Measurements from ENCODE around the gene CCNY. TPM values are rescaled to one million over a fixed set of nuclear protein-coding genes. Genes with fewer than 3 reads are reported as not detected.
A peak's percentile ranks its signal among the peaks of the same experiment; 100 is the strongest.
"Not testable (repeated sequence)": the region's sequence is repeated elsewhere in the genome, so short reads cannot be mapped to it uniquely, and the experiment has no call there.

Gene CCNY
- total RNA-seq, 1 experiment from 2014 or later: 22.6 TPM

GRCh38 chr10:35391153-35391953 lies 55.0 kb downstream of the CCNY start:
- in situ Hi-C loops (cut with HindIII; ENCODE audit: low pct_unique_long_range_greater_than_20kb, low sequenced_read_pairs): no loop called here

GRCh38 chr10:35391954-35392262 lies 55.6 kb downstream of the CCNY start:
- DNase-seq (ENCODE audit: low read depth, low spot score): no peak
- in situ Hi-C loops (cut with HindIII; ENCODE audit: low pct_unique_long_range_greater_than_20kb, low sequenced_read_pairs): no loop called here

More at GRCh38 chr10:35391153-35391953, 55.0 kb downstream of the CCNY start:
- DNase-seq (ENCODE audit: low read depth, low spot score): no peak

- in situ Hi-C loops (cut with HindIII; ENCODE audit: low pct_unique_long_range_greater_than_20kb, low sequenced_read_pairs): no loop called here
- DNase-seq (ENCODE audit: low read depth, low spot score): no peak
Observed at GRCh38 chr10:35392482-35393228, 56.3 kb downstream of the CCNY start.

- DNase-seq (ENCODE audit: low read depth, low spot score): no peak
- in situ Hi-C loops (cut with HindIII; ENCODE audit: low pct_unique_long_range_greater_than_20kb, low sequenced_read_pairs): no loop called here
Observed at GRCh38 chr10:35394411-35394851, 58.1 kb downstream of the CCNY start.

- DNase-seq (ENCODE audit: low read depth, low spot score): no peak
- in situ Hi-C loops (cut with HindIII; ENCODE audit: low pct_unique_long_range_greater_than_20kb, low sequenced_read_pairs): no loop called here
Observed at GRCh38 chr10:35394934-35395333, 58.6 kb downstream of the CCNY start.

GRCh38 chr10:35396560-35397434 lies 60.5 kb downstream of the CCNY start:
- in situ Hi-C loops (cut with HindIII; ENCODE audit: low pct_unique_long_range_greater_than_20kb, low sequenced_read_pairs): no loop called here
- no peak for DNase-seq (ENCODE audit: low read depth, low spot score)

GRCh38 chr10:35397953-35398352 lies 61.6 kb downstream of the CCNY start:
- DNase-seq (ENCODE audit: low read depth, low spot score): no peak
- in situ Hi-C loops (cut with HindIII; ENCODE audit: low pct_unique_long_range_greater_than_20kb, low sequenced_read_pairs): no loop called here

- in situ Hi-C loops (cut with HindIII; ENCODE audit: low pct_unique_long_range_greater_than_20kb, low sequenced_read_pairs): no loop called here
Observed at GRCh38 chr10:35398355-35398754, 62.0 kb downstream of the CCNY start.

GRCh38 chr10:35398908-35399307 lies 62.6 kb downstream of the CCNY start:
- no peak for DNase-seq (ENCODE audit: low read depth, low spot score)
- in situ Hi-C loops (cut with HindIII; ENCODE audit: low pct_unique_long_range_greater_than_20kb, low sequenced_read_pairs): no loop called here

More at GRCh38 chr10:35398355-35398754, 62.0 kb downstream of the CCNY start:
- no peak for DNase-seq (ENCODE audit: low read depth, low spot score)

GRCh38 chr10:35399414-35400009 lies 63.2 kb downstream of the CCNY start:
- in situ Hi-C loops (cut with HindIII; ENCODE audit: low pct_unique_long_range_greater_than_20kb, low sequenced_read_pairs): no loop called here
- no peak for DNase-seq (ENCODE audit: low read depth, low spot score)

- DNase-seq (ENCODE audit: low read depth, low spot score): no peak
- in situ Hi-C loops (cut with HindIII; ENCODE audit: low pct_unique_long_range_greater_than_20kb, low sequenced_read_pairs): no loop called here
Observed at GRCh38 chr10:35400595-35401268, 64.4 kb downstream of the CCNY start.

GRCh38 chr10:35403491-35403890 lies 67.2 kb downstream of the CCNY start:
- in situ Hi-C loops (cut with HindIII; ENCODE audit: low pct_unique_long_range_greater_than_20kb, low sequenced_read_pairs): not testable (repeated sequence)

GRCh38 chr10:35404077-35404476 lies 67.8 kb downstream of the CCNY start:
- DNase-seq (ENCODE audit: low read depth, low spot score); in situ Hi-C loops (cut with HindIII; ENCODE audit: low pct_unique_long_range_greater_than_20kb, low sequenced_read_pairs): not testable (repeated sequence)

More at GRCh38 chr10:35403491-35403890, 67.2 kb downstream of the CCNY start:
- not testable (repeated sequence) for DNase-seq (ENCODE audit: low read depth, low spot score)

- DNase-seq (ENCODE audit: low read depth, low spot score); in situ Hi-C loops (cut with HindIII; ENCODE audit: low pct_unique_long_range_greater_than_20kb, low sequenced_read_pairs): not testable (repeated sequence)
Observed at GRCh38 chr10:35406003-35406630, 69.8 kb downstream of the CCNY start.

- in situ Hi-C loops (cut with HindIII; ENCODE audit: low pct_unique_long_range_greater_than_20kb, low sequenced_read_pairs); DNase-seq (ENCODE audit: low read depth, low spot score): not testable (repeated sequence)
Observed at GRCh38 chr10:35407696-35408095, 71.4 kb downstream of the CCNY start.

GRCh38 chr10:35409094-35409582 lies 72.8 kb downstream of the CCNY start:
- DNase-seq (ENCODE audit: low read depth, low spot score): peak; percentile 8
- in situ Hi-C loops (cut with HindIII; ENCODE audit: low pct_unique_long_range_greater_than_20kb, low sequenced_read_pairs): no loop called here
